B cell (primary cell): ENCODE results near the gene CCL20.

Experiments used
- EZH2 ChIP-seq: IDR thresholded peaks from 2 replicates; pipeline ENCODE4 v1.6.1; 2012; ENCODE audit warnings: borderline replicate concordance, low read depth, mild to moderate bottlenecking, moderate library complexity, low read length; ENCODE audit not compliant: insufficient read depth, poor library complexity, severe bottlenecking
- TF ChIP-seq, protein P1 (sequence below): fragments of 200-600 bp; IDR thresholded peaks from one replicate; pipeline ENCODE4 v1.8.0; 2022; ENCODE audit warnings: antibody characterized with exemption, mild to moderate bottlenecking

GRCh38 chr2:227822416-227823003 lies 8.9 kb downstream of the CCL20 start:
- TF ChIP-seq, protein P1, sequence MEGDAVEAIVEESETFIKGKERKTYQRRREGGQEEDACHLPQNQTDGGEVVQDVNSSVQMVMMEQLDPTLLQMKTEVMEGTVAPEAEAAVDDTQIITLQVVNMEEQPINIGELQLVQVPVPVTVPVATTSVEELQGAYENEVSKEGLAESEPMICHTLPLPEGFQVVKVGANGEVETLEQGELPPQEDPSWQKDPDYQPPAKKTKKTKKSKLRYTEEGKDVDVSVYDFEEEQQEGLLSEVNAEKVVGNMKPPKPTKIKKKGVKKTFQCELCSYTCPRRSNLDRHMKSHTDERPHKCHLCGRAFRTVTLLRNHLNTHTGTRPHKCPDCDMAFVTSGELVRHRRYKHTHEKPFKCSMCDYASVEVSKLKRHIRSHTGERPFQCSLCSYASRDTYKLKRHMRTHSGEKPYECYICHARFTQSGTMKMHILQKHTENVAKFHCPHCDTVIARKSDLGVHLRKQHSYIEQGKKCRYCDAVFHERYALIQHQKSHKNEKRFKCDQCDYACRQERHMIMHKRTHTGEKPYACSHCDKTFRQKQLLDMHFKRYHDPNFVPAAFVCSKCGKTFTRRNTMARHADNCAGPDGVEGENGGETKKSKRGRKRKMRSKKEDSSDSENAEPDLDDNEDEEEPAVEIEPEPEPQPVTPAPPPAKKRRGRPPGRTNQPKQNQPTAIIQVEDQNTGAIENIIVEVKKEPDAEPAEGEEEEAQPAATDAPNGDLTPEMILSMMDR: no peak
- TF ChIP-seq EZH2: no peak
